IMR-90 (cell line): ENCODE measurements around the gene DNAJC6. TPM values are rescaled to one million over a fixed set of nuclear protein-coding genes. Genes with fewer than 3 reads are reported as not detected.

Experiments used
- ATAC-seq: fragments of 200-7000 bp; cut with Tn5 transposase; 2 replicates; pipeline ENCODE4 v1.9.1; 2020; ENCODE audit warnings: low read depth, mild to moderate bottlenecking, moderate library complexity
- BruUV-seq: library from RNA; stranded (reverse); fragments of 400-500 nt; replicated peaks from 2 replicates; lab custom pipeline; 2021; lab: Mats Ljungman, UMichigan
- CTCF ChIA-PET: fragments of 300-600 bp; formaldehyde crosslinking; extraction: SDS; loops from one replicate; lab custom pipeline; 2021; ENCODE audit warnings: antibody characterized with exemption; lab: Yijun Ruan, JAX
- POLR2A ChIA-PET: fragments of 300-600 bp; sonication (Branson Sonifier 250); formaldehyde crosslinking; loops from one replicate; lab custom pipeline; 2022; ENCODE audit warnings: antibody characterized with exemption; ENCODE audit not compliant: unreplicated experiment; lab: Charles Lee
- DNase-seq: peaks from one replicate; pipeline ENCODE4 v3.0.0; 2013
- H2AFZ ChIP-seq: replicated peaks from 2 replicates; pipeline ENCODE3; 2013; ENCODE audit warnings: low read length, mild to moderate bottlenecking; ENCODE audit not compliant: poor library complexity
- H2AK5ac ChIP-seq: 2 replicates; pipeline ENCODE4 v1.6.1; 2013; ENCODE audit warnings: low read depth, low read length, inconsistent platforms
- H2AK9ac ChIP-seq: replicated peaks from 2 replicates; pipeline ENCODE3; 2013; ENCODE audit warnings: mild to moderate bottlenecking, low read depth, low read length, moderate library complexity; ENCODE audit not compliant: poor library complexity
- H2BK120ac ChIP-seq: 2 replicates; pipeline ENCODE4 v1.6.1; 2013; ENCODE audit warnings: low read depth, low read length, inconsistent platforms
- H2BK15ac ChIP-seq: 3 replicates; pipeline ENCODE4 v1.6.1; 2013; ENCODE audit warnings: low read depth, low read length, inconsistent platforms
- H2BK20ac ChIP-seq: 2 replicates; pipeline ENCODE4 v1.6.1; 2013; ENCODE audit warnings: low read depth, mild to moderate bottlenecking, inconsistent platforms, low read length, moderate library complexity
- H2BK5ac ChIP-seq: 2 replicates; pipeline ENCODE4 v1.6.1; 2013; ENCODE audit warnings: mild to moderate bottlenecking, low read depth, low read length, inconsistent platforms; ENCODE audit not compliant: poor library complexity, severe bottlenecking
- H3K14ac ChIP-seq: replicated peaks from 2 replicates; pipeline ENCODE4 v1.6.1; 2013; ENCODE audit warnings: low read depth, low read length, inconsistent platforms
- H3K18ac ChIP-seq: 2 replicates; pipeline ENCODE4 v1.6.1; 2013; ENCODE audit warnings: low read depth, low read length, control low read depth
- H3K23ac ChIP-seq: 2 replicates; pipeline ENCODE4 v1.6.1; 2013; ENCODE audit warnings: low read depth, low read length, inconsistent platforms
- H3K27ac ChIP-seq: 2 replicates; pipeline ENCODE4 v1.5.1; 2013; ENCODE audit warnings: mild to moderate bottlenecking, control low read depth, low read length; ENCODE audit not compliant: insufficient read depth
- H3K27me3 ChIP-seq: 2 replicates; pipeline ENCODE4 v1.6.1; 2013; ENCODE audit warnings: low read length; ENCODE audit not compliant: control insufficient read depth, insufficient read depth
- H3K36me3 ChIP-seq: 2 replicates; pipeline ENCODE4 v1.6.1; 2013; ENCODE audit warnings: low read length, mixed read lengths; ENCODE audit not compliant: control insufficient read depth, insufficient read depth
- H3K4ac ChIP-seq: 2 replicates; pipeline ENCODE4 v1.6.1; 2013; ENCODE audit warnings: low read depth, low read length, inconsistent platforms
- H3K4me1 ChIP-seq: 2 replicates; pipeline ENCODE4 v1.6.1; 2013; ENCODE audit warnings: low read length, mixed read lengths; ENCODE audit not compliant: control insufficient read depth, insufficient read depth
- H3K4me2 ChIP-seq: 2 replicates; pipeline ENCODE4 v1.6.1; 2013; ENCODE audit warnings: low read depth, mild to moderate bottlenecking, control low read depth, low read length, moderate library complexity
- H3K4me3 ChIP-seq: 2 replicates; pipeline ENCODE4 v1.5.1; 2013; ENCODE audit warnings: low read depth, mild to moderate bottlenecking, control low read depth, low read length, moderate library complexity; ENCODE audit not compliant: insufficient read depth
- H3K56ac ChIP-seq: 2 replicates; pipeline ENCODE4 v1.6.1; 2013; ENCODE audit warnings: low read length, inconsistent platforms; ENCODE audit not compliant: insufficient read depth; ENCODE audit errors: extremely low read depth
- H3K79me1 ChIP-seq, 2 experiments: 2 replicates each; pipeline ENCODE4 v1.6.1; 2013; ENCODE audit warnings: low read length in 2 of 2, inconsistent platforms in 1 of 2, low read depth in 1 of 2
- H3K9ac ChIP-seq: 2 replicates; pipeline ENCODE4 v1.6.1; 2013; ENCODE audit warnings: low read depth, low read length, control low read depth
- H3K9me1 ChIP-seq: 2 replicates; pipeline ENCODE4 v1.6.1; 2013; ENCODE audit warnings: low read length, inconsistent platforms; ENCODE audit not compliant: insufficient read depth
- H3K9me3 ChIP-seq: 2 replicates; pipeline ENCODE4 v1.6.1; 2013; ENCODE audit warnings: low read length; ENCODE audit not compliant: control insufficient read depth, insufficient read depth
- H4K20me1 ChIP-seq: 2 replicates; pipeline ENCODE4 v1.6.1; 2013; ENCODE audit warnings: low read length, inconsistent platforms; ENCODE audit not compliant: insufficient read depth
- H4K5ac ChIP-seq: 2 replicates; pipeline ENCODE4 v1.6.1; 2013; ENCODE audit warnings: mild to moderate bottlenecking, low read depth, low read length, control low read depth
- H4K8ac ChIP-seq, 2 experiments: 2 replicates each; pipeline ENCODE4 v1.6.1; 2013; ENCODE audit warnings: low read depth in 2 of 2, low read length in 2 of 2, control low read depth in 1 of 2, inconsistent platforms in 1 of 2
- H4K91ac ChIP-seq: 2 replicates; pipeline ENCODE4 v1.6.1; 2013; ENCODE audit warnings: low read depth, low read length, inconsistent platforms; ENCODE audit not compliant: insufficient read depth
- NFE2L2 ChIP-seq: fragments of 150-350 bp; IDR thresholded peaks from 2 replicates; pipeline ENCODE4 v1.6.1; 2016; ENCODE audit warnings: low read depth, mild to moderate bottlenecking, low read length
- USF2 ChIP-seq: fragments of 150-350 bp; IDR thresholded peaks from 2 replicates; pipeline ENCODE4 v1.6.1; 2017; ENCODE audit warnings: mild to moderate bottlenecking, antibody characterized with exemption, low read length, low read depth
- dilution Hi-C: fragments of 300-500 bp; cut with HindIII; formaldehyde crosslinking; loops from one replicate; pipeline ENCODE4 v1.14.3; 2018; ENCODE audit warnings: low sequenced_read_pairs; ENCODE audit not compliant: unreplicated experiment
- in situ Hi-C: fragments of 300-500 bp; cut with MboI; formaldehyde crosslinking; loops from 3 replicates; pipeline ENCODE4 v1.14.3; 2019; ENCODE audit warnings: low sequenced_read_pairs, inconsistent platforms, mixed read lengths
- intact Hi-C: fragments of 100-400 bp; cut with micrococcal nuclease; formaldehyde crosslinking; loops from 2 replicates; pipeline ENCODE4 v1.10.0; 2022
- polyA plus RNA-seq, 3 experiments: library from polyadenylated mRNA; depleted of rRNA; stranded (reverse); fragments of >200 nt; gene quantifications; 2 replicates each; pipeline ENCODE4 v1.2.3, GENCODE V29; 2012; ENCODE audit warnings: low replicate concordance in 1 of 3
- total RNA-seq: library from RNA; depleted of rRNA; stranded (reverse); fragments of >200 nt; gene quantifications from 2 replicates; pipeline ENCODE4 v1.2.3, GENCODE V29; 2012

The DNAJC6 gene
- total and polyA plus RNA-seq, 2 of the 4 experiments (the other 2 are of a cell fraction): 0.05 to 0.18 TPM

- in situ Hi-C loops: no loop called here
- H3K4ac ChIP-seq: no peak overlapping the region
- H3K4me2 ChIP-seq: no peak overlapping the region
- H4K5ac ChIP-seq: no peak overlapping the region
- H3K23ac ChIP-seq: no peak overlapping the region
- intact Hi-C loops: no loop called here
- no peak overlapping the region for H3K14ac ChIP-seq
- no peak overlapping the region for H3K18ac ChIP-seq
- no peak overlapping the region for H4K91ac ChIP-seq
- H3K4me3 ChIP-seq: no peak overlapping the region
- ChIA-PET POLR2A (no interaction called here), CTCF (no interaction called here)
- no peaks in the 10 kb centered on the region for H3K36me3 ChIP-seq
- no peak overlapping the region for H3K56ac ChIP-seq
- H3K27me3 ChIP-seq: no peaks in the 10 kb centered on the region
- no peak for TF ChIP-seq NFE2L2
- no peak for TF ChIP-seq USF2
- ATAC-seq (no peak), DNase-seq (no peak)
- H2BK20ac ChIP-seq: no peak overlapping the region
- H2BK120ac ChIP-seq: no peak overlapping the region
- no peaks in the 10 kb centered on the region for H3K9me1 ChIP-seq
- no peaks in the 10 kb centered on the region for H3K79me1 ChIP-seq
- H3K4me1 ChIP-seq: no peaks in the 10 kb centered on the region
- dilution Hi-C loops: no loop called here
- no peak overlapping the region for H2BK5ac ChIP-seq
- H3K9ac ChIP-seq: no peak overlapping the region
- H2AK9ac ChIP-seq: no peak overlapping the region
- H2BK15ac ChIP-seq: no peak overlapping the region
- no peak overlapping the region for H3K27ac ChIP-seq
- H2AFZ ChIP-seq: no peak overlapping the region
- no peak overlapping the region for H4K8ac ChIP-seq
- H4K20me1 ChIP-seq: no peaks in the 10 kb centered on the region
- no peaks in the 10 kb centered on the region for H3K9me3 ChIP-seq
- H2AK5ac ChIP-seq: no peak overlapping the region
- BruUV-seq: no TSS peak
Observed at GRCh38 chr1:65456481-65456880, 147.1 kb downstream of the DNAJC6 start.
